Smooth muscle cell (in vitro differentiated cells): ENCODE data around the gene ATAD3C. TPM values are rescaled to one million over a fixed set of nuclear protein-coding genes. Genes with fewer than 3 reads are reported as not detected.
"Not testable (repeated sequence)": the region's sequence is repeated elsewhere in the genome, so short reads cannot be mapped to it uniquely, and the experiment has no call there.

Source experiments
- DNase-seq: peaks from one replicate; lab custom pipeline; 2025; ENCODE audit not compliant: unreplicated experiment; lab: John Stamatoyannopoulos, UW
- H2AFZ ChIP-seq: fragments of 200-600 bp; sonication (generic); 2 replicates; pipeline ENCODE4 v1.6.0; 2016; ENCODE audit warnings: antibody characterized with exemption, low read depth, mild to moderate bottlenecking
- H3F3A ChIP-seq: fragments of 200-600 bp; sonication (generic); 2 replicates; pipeline ENCODE4 v1.6.0; 2017; ENCODE audit warnings: antibody characterized with exemption, low read depth
- H3K27ac ChIP-seq: fragments of 200-600 bp; sonication (generic); 2 replicates; pipeline ENCODE4 v1.5.1; 2016; ENCODE audit warnings: low read depth, mild to moderate bottlenecking
- H3K27me3 ChIP-seq: fragments of 200-600 bp; sonication (generic); 2 replicates; pipeline ENCODE4 v1.6.1; 2016; ENCODE audit warnings: low read depth, mild to moderate bottlenecking
- H3K36me3 ChIP-seq: fragments of 200-600 bp; sonication (generic); 2 replicates; pipeline ENCODE4 v1.5.1; 2016; ENCODE audit warnings: low read depth
- H3K4me1 ChIP-seq: fragments of 200-600 bp; sonication (generic); 2 replicates; pipeline ENCODE4 v1.5.1; 2016; ENCODE audit warnings: low read depth
- H3K4me2 ChIP-seq: fragments of 200-600 bp; sonication (generic); 2 replicates; pipeline ENCODE4 v1.6.0; 2016; ENCODE audit warnings: mild to moderate bottlenecking
- H3K4me3 ChIP-seq: fragments of 200-600 bp; sonication (generic); 2 replicates; pipeline ENCODE4 v1.5.1; 2016; ENCODE audit warnings: mild to moderate bottlenecking
- H3K79me2 ChIP-seq: fragments of 200-600 bp; sonication (generic); 2 replicates; pipeline ENCODE4 v1.6.0; 2016; ENCODE audit warnings: low read depth, mild to moderate bottlenecking
- H3K9ac ChIP-seq: fragments of 200-600 bp; sonication (generic); 2 replicates; pipeline ENCODE4 v1.6.0; 2016; ENCODE audit warnings: low read depth
- H3K9me3 ChIP-seq: fragments of 200-600 bp; sonication (generic); replicated peaks from 2 replicates; pipeline ENCODE4 v1.5.1; 2016; ENCODE audit warnings: low read depth
- H4K20me1 ChIP-seq: fragments of 200-600 bp; sonication (generic); 2 replicates; pipeline ENCODE4 v1.6.0; 2016; ENCODE audit warnings: low read depth
- WGBS: methylation state at CpG from one replicate; pipeline ENCODE4 v1.1.7; 2016; ENCODE audit warnings: low lambda C conversion rate; 5-methylcytosine and 5-hydroxymethylcytosine counted together
- polyA plus RNA-seq: library from polyadenylated mRNA; unstranded; fragments of >200 nt; fragmentation: Nextera tagmentation; extraction: Ambion mirVana; gene quantifications from 2 replicates; pipeline ENCODE4 v1.2.1, GENCODE V29; 2016
- total RNA-seq: library from RNA; depleted of rRNA; stranded (reverse); fragments of >200 nt; gene quantifications from 2 replicates; pipeline ENCODE4 v1.2.3, GENCODE V29; 2014
- TF ChIP-seq, protein P1 (sequence below): fragments of 200-600 bp; sonication (generic); IDR thresholded peaks from 2 replicates; pipeline ENCODE4 v1.5.1; 2017; ENCODE audit warnings: borderline replicate concordance, mild to moderate bottlenecking, antibody characterized with exemption; ENCODE audit not compliant: insufficient read depth, poor library complexity, severe bottlenecking

ATAD3C gene
- total and polyA plus RNA-seq, 2 experiments from 2014 or later = 0.09 to 0.86 TPM

DNA sequence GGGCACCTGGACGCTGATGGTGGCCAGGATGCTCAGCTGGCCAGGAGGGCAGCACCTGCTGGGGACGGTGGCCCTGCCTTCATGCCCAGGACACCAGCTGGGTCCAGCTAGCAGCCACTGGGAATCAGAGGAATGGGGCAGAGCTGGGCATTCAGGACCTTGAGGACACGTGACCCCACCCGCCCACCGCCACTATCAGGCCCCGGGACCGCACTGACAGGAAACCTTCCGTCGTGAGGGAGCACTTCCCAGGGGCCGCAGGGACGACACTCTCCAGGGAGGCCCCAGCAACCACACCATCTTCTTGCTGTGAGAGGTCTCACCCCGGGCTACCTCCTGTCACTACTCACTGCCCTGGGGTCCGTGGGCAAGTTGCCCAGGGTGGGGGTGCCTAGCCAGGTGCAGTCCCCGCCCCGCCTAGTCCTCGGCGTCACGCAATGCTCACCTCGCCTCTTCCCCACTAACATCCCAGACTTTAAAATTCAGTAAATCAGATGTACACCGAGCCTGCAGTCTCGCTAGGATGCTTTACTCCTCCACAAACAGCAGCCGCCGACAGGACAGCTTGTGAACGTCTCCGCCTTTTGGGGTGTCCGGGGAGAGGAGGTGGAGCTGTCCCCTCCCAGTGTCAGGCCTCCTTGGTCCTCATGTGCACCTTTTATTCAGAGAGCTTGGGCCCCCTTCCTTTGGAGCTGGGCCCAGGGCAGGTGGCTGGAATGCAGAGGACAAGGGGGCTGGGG lies 9.1 kb upstream of the ATAD3C start:
- no peak overlapping the region for H3K9ac ChIP-seq

DNA sequence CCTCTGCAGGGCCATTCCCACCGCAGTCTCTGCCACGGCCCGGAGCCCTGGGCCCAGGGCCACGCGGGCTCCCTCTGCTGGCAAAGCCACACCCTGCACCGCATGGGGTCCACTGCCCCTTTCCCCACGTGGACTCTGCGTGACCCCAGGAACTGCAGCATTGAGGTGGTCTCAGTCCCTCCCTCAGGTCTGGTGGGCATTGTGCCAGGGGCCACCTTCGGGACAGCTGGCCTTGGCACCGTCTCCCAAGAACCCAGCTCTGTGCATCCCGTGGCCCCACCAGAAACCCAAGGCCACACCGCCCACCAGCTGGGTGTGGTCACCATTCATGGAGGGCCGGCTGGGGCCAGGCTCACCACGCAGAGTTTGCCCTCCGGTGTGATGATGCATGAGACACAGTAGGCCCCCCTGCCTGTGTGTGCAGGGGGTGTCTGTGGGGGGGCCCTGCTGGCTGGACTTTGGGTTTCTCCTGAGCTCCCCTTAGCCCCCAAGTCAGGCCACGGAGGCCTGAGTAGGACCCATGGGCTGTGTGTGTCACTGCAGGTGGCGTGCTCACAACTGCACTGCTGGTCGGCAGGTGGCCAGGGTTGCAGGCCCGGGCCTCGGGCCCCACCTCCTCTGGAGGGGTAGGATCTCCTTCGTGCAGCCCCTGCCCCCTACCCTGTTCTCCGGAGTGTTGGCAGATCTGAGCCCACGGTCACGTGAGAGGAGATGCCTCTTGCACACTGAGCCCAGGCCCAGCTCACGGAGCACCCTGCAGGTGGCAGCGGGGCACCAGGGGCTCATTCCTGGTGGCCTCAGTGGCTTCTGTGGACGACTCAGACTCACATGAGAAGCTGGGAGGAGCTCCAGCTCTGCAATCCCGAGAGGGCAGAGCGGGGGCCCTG lies 8.2 kb upstream of the ATAD3C start:
- Histone ChIP-seq H3K4me1 (peaks cover 3% of the 10 kb centered on the region), H3K79me2 (peaks cover 11% of the 10 kb centered on the region), H3K4me2 (no peak overlapping the region), H3K27ac (no peak overlapping the region), H3K27me3 (no peaks in the 10 kb centered on the region), H3K9ac (no peak overlapping the region), H2AFZ (no peak overlapping the region), H3K4me3 (no peak overlapping the region), H3K9me3 (no peaks in the 10 kb centered on the region), H4K20me1 (peaks cover 22% of the 10 kb centered on the region), H3K36me3 (no peaks in the 10 kb centered on the region), H3F3A (no peaks in the 10 kb centered on the region)
- TF ChIP-seq, protein P1, sequence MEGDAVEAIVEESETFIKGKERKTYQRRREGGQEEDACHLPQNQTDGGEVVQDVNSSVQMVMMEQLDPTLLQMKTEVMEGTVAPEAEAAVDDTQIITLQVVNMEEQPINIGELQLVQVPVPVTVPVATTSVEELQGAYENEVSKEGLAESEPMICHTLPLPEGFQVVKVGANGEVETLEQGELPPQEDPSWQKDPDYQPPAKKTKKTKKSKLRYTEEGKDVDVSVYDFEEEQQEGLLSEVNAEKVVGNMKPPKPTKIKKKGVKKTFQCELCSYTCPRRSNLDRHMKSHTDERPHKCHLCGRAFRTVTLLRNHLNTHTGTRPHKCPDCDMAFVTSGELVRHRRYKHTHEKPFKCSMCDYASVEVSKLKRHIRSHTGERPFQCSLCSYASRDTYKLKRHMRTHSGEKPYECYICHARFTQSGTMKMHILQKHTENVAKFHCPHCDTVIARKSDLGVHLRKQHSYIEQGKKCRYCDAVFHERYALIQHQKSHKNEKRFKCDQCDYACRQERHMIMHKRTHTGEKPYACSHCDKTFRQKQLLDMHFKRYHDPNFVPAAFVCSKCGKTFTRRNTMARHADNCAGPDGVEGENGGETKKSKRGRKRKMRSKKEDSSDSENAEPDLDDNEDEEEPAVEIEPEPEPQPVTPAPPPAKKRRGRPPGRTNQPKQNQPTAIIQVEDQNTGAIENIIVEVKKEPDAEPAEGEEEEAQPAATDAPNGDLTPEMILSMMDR = peak; percentile 72
- no peak for DNase-seq
- 69% methylated on average over 28 of the region's 29 CpGs for WGBS

More for the DNA sequence above, 9.1 kb upstream of the ATAD3C start:
- no peaks in the 10 kb centered on the region for H3K36me3 ChIP-seq
- no peak overlapping the region for H2AFZ ChIP-seq
- DNase-seq = no peak
- H3F3A ChIP-seq = no peaks in the 10 kb centered on the region
- TF ChIP-seq, protein P1 = no peak
- H3K4me1 ChIP-seq = peaks cover 7% of the 10 kb centered on the region
- no peak overlapping the region for H3K4me2 ChIP-seq
- H3K9me3 ChIP-seq = no peaks in the 10 kb centered on the region
- H3K79me2 ChIP-seq = peaks cover 16% of the 10 kb centered on the region
- H3K27me3 ChIP-seq = no peaks in the 10 kb centered on the region
- peaks cover 26% of the 10 kb centered on the region for H4K20me1 ChIP-seq
- H3K4me3 ChIP-seq = no peak overlapping the region
- H3K27ac ChIP-seq = no peak overlapping the region
- 95% methylated on average over 26 of the region's 26 CpGs for WGBS

DNA sequence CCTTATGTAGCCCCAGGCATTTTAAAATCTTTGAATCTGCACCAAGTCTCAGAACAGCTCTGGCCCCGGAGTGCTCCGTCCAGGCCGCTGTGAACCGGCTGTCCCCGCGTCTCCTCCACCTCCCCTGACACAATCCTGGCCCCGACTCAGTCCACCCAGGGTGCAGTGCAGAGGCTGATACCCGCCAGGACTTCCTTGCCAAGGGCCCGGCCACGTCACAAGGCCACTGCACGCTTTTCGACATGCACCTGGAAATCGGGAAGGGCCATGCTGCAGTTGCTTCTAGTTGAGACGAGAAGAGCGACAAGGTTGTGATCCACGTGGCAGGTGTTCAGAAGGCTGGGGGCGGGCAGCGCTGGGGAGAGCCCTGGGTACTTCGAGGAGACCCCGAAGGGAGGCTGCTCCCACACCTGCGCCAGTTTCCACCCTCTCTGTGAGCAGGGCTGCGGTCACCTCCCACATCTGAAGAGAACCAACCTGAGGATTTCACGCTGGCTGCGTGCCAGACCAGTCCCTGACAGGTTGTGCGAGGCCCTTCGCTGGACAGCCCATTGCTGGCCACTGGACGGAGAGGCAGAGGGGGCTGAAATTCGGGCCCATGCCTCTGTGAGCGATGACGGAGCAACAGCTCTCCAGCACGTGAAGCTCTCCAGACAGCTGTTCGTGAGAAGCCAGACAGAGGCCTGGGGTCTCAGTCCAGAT lies 7.3 kb upstream of the ATAD3C start:
- no peaks in the 10 kb centered on the region for H3K9me3 ChIP-seq
- no peak overlapping the region for H3K4me3 ChIP-seq
- peaks cover 12% of the 10 kb centered on the region for H4K20me1 ChIP-seq
- TF ChIP-seq, protein P1 = no peak
- H3K27me3 ChIP-seq = no peaks in the 10 kb centered on the region
- H2AFZ ChIP-seq = no peak overlapping the region
- no peak for DNase-seq
- no peak overlapping the region for H3K9ac ChIP-seq
- no peak overlapping the region for H3K4me2 ChIP-seq
- H3K79me2 ChIP-seq = peaks cover 1% of the 10 kb centered on the region
- no peak overlapping the region for H3K27ac ChIP-seq
- H3K36me3 ChIP-seq = no peaks in the 10 kb centered on the region
- H3K4me1 ChIP-seq = no peaks in the 10 kb centered on the region
- WGBS = 95% methylated on average over 32 of the region's 32 CpGs
- H3F3A ChIP-seq = no peaks in the 10 kb centered on the region

DNA sequence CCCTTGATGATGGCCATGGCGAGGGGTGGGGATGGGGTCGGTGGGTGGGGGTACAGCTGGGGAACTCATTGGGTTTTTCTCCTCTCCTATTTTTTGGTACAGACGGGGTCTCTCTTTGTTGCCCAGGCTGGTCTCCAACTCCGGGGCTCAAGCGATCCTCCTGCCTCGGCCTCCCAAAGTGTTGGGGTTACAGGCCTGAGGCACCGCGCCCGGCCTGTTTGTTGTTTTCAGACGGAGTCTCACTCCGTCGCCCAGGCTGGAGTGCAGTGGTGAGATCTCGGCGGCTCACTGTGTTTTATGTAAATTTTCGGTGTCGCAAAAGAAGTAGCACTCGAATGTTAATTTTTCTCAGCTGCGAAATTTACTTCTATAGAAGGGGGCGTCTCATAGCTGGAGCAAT lies 2.9 kb upstream of the ATAD3C start:
- not testable (repeated sequence) for DNase-seq, H4K20me1 ChIP-seq, H3K4me2 ChIP-seq, H3K4me3 ChIP-seq, H3K36me3 ChIP-seq, H3K4me1 ChIP-seq, H3K79me2 ChIP-seq, H3K27me3 ChIP-seq, H3K9me3 ChIP-seq, H3K9ac ChIP-seq, H3K27ac ChIP-seq, H2AFZ ChIP-seq, H3F3A ChIP-seq
- WGBS = 94% methylated on average over 17 of the region's 19 CpGs

DNA sequence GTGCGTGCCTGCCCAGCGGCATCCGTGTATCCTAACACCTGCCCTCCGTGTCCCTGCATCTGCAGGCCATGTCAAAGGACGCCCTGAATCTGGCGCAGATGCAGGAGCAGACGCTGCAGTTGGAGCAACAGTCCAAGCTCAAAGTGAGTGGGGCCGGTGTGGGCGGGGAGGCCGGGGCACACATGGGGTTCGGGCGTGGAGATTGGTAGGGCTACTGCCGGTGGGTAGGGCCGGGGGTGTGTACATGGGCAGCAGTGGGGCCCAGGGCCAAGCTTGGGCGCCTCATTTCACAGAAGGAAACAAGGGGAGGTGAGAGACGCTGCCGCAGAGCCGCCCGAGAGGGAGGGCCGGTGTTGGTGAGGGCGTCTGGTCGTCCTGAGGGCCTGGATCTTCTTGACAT lies 1.1 kb downstream of the ATAD3C start:
- H3K9ac ChIP-seq, H3K27ac ChIP-seq, H3K36me3 ChIP-seq, H4K20me1 ChIP-seq, H2AFZ ChIP-seq, H3K4me1 ChIP-seq, H3F3A ChIP-seq, H3K4me3 ChIP-seq, H3K4me2 ChIP-seq, H3K9me3 ChIP-seq, H3K27me3 ChIP-seq, H3K79me2 ChIP-seq, DNase-seq: not testable (repeated sequence)
- 87% methylated on average over 21 of the region's 22 CpGs for WGBS
